ENCODE results near the gene IMPG2.

The IMPG2 gene

DNA sequence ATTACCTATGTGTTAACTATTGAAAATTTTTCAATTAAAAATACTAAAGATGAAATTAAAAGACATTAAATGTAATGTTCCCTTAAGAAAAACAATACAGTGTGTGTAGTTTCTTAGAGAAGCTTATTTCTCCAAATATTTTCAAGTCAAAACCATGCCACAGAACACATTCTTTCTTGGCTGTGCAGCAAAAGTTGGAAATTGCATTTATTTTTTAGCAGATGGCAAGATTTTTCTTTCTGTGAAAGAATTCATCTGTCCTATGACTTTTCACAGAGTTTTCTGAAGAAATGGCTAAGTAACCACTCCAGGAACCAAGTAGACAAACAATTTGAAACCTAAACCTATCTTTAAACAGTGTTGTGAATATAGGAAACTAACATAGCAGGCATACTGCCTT, 47.2 kb downstream of the IMPG2 start:
- no peak for DNase-seq

DNA sequence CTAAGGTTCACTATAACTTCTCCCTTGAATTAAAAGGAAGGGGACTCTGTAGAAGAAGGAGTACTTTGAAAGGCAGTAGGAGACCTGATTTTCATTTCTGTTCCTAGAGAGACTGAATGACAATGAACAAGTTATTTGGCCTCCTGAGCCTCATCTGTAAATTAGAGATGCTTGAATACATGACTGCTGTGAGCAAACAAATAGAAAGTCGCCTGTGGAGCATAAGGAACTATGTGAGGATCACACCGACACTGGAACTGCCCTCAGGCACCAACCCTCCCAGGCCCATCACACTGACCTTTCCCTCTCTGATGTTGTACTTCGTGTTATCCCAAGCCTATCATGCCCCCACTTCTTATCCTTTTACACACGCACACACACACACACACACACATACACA, 48.6 kb downstream of the IMPG2 start:
- no peak for DNase-seq

DNA sequence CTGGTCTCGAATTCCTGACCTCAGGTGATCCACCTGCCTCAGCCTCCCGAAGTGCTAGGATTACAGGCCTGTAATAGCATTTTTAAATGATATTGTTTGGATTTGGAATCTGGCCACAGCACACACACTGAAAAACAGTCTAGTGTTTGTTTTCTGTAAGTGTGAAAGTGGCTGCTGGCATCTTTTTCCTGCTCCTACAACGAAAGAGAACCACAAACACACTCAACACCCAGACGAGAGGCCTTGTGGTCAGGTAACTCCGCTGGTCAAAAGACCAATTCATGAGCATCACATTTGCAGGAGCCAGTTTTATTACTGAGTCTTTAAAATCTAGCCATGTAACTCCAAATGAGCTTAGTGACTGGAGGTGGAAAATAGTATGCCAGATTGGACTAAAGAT, 50.2 kb downstream of the IMPG2 start:
- DNase-seq, result no peak

DNA sequence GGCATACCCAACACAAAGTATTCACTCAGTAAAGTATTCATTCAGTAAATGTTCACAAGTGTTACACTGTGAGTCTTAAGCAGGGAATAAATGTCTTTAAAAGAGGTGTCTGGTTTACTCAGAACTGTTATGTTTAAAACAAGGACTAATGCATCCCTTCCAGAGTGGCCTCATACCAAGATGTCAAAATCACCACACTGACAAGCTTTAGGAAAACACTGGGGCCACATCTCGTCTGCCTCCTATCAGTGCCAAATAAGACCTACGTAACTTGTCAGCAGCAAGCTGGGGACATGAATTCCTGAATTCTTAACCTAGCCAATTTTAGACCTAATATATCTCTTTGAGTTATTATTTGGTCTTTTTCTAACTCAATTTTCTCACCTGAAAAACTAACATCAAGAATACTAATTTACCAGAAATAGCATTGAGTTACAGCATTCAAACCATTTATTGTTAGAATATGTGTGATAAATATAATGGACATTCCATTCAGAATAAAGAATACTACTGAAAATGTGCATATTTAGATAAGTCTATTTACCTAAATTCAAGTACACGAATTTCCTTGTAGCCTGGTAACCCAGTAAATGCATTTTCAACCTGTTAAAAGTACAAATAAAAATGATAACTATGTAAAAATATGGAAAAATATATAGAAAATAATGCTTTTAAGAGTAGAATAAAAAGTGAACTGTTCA, 51.3 kb downstream of the IMPG2 start:
- no peak for DNase-seq

DNA sequence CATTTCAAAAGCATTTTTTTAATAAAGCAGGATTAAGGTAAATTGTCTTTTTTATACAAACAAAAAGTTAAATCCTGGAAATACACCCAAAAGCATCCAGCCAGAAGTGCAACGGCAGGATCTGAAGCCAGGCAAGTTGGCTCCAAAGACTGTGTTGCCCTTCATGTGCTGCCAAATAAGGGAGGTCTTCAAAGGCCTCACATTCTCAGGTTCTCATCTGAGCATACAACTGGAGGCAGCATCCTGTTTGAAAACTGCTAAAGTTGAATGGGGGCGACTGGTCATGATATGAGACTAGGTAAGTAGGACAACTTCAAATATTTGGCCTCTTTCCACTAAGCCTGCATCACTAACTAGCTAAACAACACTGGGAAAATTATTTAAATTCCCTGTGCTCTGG, 52.2 kb downstream of the IMPG2 start:
- no peak for DNase-seq

DNA sequence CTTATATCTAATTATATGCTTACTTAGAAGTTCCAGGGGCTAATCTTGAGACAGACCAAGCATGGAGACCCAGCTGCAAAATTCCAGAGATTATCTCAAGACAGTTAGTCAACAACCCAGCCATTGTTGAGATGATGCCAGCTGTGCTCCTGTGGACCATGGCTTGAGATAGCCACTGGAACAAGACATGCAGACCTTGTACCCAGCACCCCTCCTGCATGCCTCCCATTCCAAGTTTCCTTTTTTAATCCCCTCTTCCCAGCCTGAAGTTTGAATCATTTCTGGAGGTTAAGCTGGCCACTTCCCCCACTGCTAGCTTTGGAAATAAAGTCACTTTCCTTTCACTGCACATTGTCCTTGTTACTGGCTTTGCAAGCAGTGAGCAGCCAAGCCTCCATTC, 53.8 kb downstream of the IMPG2 start:
- DNase-seq, result no peak

DNA sequence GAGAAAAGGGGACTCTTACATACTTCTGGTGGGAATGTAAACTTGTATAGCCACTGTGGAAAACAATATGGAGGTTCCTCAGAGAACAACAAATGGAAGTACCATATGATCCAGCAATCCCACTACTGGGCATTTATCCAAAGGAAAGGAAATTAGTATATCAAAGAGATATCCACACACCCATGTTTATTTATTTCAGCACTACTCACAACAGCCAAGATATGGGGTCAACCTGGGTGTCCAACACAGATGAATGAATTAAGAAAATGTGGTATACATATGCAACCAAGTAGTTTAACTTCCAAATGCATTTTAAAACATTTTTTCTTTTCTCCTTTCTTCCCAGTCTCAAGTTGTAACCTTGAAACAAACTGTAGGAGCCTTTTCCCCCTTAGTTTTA, 54.3 kb downstream of the IMPG2 start:
- DNase-seq, result no peak

DNA sequence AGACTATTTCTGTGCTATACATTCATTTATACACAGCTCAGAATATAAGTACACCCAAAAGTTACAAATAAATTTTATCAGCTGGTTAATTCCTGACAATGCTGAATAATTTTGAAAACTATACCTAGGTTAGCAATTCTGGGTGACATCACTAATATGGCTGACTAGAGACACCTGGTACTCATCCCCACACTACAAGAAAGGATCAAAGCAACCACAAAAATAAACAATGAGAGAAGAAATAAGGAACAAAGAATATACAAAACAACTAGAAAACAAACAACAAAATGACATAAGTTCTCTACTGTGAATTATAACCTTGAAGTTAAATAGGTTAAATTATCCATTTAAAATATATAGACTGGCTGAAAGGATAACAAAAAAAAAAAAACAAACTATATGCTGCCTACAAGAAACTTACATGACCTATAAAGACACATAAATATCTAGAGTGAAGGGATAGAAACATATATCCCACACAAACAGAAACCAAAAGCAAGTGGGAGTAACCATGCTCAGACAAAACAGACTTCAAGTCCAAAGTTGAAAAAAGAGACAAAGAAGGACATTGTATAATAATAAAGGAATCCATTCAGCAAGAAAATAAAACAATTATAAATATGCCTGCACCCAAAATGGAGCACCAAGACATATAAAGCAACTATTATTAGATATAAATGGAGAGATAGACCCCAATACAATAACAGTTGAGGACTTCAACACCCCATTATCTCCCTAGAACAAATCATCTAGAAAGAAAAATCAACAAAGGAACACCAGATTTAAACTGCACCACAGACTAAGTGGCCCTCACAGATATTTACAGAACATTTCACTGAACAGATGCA, 57.8 kb downstream of the IMPG2 start:
- DNase-seq, result no peak

DNA sequence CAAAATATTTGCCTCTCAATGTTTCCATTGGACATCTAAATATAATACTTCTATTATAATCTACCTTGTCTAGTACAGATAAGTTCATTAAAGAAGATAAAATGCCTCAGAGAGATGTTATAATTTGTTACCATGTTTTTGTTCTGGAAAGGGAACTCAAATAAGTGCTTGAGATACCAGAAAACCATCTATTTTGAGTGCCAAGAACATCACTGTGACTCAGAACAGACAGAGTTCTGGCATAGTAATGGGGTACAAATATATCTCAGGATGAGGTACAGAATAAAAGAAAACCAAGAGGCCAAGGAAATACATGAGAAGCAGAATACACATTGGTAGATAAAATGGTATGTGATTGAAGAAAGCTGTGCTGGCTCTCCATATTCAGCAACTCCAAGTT, 58.9 kb downstream of the IMPG2 start:
- no peak for DNase-seq

DNA sequence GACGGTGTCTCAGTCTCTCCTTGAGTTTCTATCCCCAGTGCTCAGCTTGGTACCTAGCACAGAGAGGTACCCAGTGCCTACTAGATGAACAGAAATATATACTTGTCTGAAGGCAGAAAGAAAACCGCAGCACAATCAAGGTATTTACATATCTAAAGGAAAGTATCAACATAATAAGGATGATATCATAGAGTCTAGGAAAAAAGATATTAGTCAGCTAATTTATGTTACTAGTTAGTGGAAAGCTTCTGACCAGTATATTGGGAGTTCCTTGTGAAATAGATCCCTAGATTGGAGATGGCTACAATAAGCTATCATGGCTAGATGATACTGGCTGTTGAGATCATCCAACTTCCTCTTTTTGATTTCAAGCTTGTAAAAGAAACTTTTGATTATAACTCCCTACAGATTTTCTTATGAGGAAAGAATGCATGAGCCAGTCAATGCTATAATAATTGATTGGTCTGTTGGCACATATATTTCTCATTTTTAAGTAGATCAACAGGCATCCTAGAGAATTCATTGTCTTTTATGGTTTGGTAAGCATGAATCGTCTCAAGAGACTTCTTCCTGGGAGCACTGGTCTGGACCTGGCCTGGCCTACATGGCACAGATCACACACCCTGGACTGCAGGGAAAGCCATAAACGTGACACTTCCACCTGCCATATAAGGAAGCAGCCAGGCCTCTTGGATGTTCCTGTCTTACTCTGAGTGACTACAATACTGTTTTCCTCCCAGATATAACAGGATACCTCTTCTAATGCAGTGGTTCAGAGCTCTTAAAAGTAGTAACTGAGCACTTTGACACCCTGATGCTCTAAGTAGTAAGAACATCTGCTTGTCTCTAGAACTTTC, 60.7 kb downstream of the IMPG2 start:
- DNase-seq, result no peak

DNA sequence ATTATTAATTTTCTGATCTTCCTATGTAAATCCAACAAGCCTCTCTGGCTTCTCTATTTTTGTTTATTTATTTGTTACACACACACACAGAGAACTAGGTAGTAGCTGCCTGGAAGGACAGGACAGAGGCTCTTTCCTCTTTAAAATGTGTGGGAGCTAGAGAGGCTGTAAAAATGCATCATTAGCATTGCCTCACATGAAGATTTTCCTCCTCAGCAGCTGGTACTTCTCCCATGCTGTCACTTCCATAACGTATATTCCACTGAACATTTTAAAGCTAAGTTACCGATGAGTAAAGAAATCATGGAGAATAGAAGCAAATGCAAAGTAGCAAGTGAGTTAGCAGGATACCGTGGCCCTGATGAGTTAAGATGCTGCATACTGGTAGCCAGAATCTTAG, 63.9 kb downstream of the IMPG2 start:
- DNase-seq, result no peak

DNA sequence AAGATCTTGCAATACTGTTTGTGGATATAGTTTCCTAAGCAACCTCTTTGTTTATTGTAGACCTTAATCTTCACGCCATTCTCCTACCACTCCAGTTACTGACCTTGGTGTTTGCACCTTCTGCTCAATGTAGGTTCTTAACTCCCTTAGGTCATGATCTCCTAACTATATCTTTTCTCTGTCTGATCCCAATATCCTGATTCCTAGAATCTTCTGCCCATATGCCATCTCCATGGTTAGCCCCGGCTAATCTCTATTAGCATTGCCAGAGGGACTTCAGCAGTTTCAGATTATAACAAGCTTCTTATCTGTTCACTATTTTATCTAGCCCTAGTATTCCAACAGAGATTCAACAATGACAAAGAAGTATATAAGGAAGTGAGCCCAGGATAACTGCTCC, 64.9 kb downstream of the IMPG2 start:
- no peak for DNase-seq

DNA sequence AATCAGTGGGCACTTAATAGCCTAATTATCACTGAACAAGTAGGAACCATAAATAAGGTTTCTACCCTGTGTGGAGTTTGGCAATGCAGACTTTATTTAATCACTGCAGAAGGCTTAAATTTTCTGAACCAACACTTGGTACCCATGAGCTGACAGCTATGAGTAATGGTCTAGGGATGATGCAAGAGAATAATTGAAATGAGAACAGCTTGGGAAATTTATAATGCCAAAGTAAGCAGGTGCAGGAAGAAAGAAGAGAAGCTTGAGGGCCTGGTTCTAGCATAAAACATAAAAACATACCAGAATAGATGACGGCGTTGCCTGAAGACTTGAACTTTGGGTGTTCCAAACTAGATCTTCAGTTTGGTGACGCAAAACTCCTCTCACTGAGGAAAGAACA, 67.0 kb downstream of the IMPG2 start:
- no peak for DNase-seq

DNA sequence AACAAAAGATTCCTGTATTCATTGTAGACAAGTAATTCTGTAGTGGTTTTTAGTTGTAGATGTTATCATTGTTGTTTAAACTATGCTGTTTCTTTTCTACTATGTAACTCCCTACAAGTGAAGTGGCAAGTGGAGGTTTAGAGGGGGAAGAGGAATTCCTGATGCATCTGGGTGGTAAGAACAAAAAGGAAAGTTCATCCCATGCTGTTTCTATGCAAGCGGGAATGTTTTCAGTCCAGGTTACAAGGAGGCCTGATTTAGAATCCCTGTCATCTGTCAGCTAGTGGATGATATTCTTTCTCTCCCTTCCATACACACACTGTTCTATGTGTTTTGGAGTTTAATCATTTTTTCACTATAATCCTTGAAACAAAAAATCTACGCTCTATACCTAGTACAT, 67.4 kb downstream of the IMPG2 start:
- no peak for DNase-seq

DNA sequence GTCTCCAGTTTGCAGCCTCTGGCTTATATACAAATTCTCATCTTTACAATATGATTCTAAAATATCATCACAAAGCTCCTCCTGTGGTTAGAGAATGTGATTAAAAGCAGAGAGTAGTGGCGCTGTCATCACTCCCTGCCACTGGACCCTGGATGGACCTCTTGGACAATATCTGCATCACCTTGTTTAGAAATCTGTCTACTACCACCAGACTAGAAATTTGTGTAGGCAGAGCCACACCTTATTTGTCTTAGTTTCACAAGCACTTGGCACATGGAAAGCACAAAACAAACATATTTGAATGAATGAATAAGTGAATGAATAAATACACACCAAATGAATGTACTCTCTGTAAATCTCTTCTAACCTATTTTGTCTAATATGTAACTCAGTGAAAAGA, 68.1 kb downstream of the IMPG2 start:
- DNase-seq, result no peak

DNA sequence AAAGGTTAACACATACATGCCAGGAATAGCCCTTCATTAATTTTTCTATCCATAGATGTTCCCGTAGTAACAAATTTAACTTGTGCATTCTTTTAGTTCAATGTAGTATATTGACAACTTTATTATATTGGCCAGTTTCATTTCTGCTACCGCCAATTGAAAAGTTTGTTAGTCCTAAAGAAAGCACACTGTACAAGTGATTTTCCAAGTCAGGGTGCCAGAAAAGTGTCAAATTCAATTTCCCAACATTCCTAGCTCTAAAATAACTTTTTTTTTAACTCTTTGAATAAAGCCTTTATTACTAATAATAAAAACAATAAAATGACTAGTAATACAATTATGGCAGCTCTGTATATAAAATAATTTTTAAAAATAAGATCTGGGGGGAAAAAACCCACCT, 68.9 kb downstream of the IMPG2 start:
- DNase-seq, result no peak

DNA sequence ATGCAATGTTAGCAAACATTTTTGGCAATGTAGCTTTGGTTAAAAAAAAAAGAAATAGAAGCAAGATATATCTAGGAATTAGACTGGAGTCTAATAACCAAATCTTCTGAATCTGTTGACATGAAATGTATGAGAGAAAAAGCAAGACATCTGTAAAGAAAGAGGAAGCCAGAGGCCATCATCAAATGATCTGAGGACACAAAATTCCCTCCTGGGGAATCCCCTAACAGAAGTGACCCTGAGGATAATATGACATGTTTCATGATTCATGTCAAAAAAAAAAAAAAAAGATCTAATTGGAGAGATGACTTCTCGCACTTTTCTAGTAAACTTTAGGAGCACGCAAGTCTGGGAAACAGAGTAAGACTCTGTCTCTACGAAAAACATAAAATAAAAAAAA, 70.9 kb downstream of the IMPG2 start:
- no peak for DNase-seq

DNA sequence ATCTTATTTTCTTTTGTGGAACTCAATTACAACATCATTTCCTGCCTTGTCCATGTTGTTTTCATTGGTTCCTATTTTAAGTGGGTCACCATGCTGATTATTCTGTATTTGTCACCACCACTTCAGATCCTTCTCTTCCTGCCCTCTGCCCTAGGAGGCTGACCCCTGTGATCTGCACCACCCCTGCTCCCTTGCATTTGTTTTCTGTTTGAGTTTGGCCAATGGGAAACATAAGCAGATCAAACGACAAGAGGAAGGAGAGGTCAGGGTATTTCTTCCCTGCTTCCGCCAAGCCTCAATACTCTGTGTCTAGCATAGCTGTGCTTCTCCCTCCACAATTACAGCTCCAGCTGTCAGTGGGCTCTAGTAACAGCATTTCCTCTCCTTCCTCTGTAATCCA, 71.6 kb downstream of the IMPG2 start:
- DNase-seq, result no peak

DNA sequence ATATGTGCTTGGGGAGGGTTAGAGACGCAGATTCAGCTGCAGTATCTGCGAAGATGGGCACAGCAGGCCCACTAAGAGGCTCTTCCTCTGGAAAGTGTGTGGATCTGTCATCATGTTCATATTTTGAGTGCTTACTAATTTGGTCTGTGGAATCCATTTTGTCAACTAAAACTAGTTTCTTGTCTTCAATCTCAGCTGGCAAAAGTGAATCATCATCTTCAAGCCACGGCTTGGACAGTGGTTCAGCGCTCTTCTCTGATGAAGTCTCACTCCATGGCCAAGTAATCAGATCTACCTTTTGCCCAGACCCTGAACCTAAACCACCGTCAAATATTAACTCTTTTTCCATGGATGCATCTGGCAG, 76.2 kb downstream of the IMPG2 start:
- no peak for DNase-seq

DNA sequence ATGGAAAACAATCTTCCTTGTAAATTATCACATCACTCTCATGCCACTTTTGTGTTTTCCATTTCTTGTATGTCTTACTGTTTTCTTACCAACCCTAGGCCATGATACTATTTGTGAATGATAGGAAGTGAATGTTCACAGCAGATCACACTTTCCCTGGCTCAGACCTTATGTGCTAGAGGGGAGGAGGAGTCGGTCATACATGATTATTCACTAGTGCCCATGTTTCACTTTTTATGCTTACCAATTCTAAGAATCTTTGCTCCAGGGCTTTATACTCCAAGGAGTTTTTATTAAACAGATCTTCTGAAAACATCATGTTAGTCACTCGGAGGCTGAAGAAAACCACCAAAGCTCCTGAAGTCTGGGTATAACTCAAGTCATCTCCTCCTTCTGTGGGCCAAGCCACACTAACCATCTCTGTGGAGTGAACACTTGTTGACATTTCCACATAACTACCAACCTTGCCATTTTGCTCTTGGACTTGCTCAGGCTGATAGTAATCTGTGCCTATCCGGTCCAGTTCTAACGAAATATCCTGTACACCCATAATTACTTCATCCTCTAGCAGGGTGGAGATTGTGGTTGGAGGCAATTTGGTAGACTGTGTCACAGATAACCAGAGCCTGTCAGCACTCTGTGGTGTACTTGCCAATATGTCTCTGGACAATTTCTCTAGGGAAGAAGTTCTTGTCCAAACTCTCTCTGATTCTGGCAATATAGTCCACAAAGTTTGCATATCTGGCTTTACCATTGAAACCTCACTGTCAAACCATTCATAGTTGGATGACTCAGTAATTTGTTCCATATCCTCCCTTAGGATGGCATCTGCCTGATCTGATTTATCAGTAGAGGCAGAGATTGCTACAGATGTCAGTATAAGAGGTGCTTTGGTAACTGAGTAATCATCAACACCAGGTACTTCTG, 76.8 kb downstream of the IMPG2 start:
- peak in 1 of 5 donors; percentile 10 for DNase-seq

DNA sequence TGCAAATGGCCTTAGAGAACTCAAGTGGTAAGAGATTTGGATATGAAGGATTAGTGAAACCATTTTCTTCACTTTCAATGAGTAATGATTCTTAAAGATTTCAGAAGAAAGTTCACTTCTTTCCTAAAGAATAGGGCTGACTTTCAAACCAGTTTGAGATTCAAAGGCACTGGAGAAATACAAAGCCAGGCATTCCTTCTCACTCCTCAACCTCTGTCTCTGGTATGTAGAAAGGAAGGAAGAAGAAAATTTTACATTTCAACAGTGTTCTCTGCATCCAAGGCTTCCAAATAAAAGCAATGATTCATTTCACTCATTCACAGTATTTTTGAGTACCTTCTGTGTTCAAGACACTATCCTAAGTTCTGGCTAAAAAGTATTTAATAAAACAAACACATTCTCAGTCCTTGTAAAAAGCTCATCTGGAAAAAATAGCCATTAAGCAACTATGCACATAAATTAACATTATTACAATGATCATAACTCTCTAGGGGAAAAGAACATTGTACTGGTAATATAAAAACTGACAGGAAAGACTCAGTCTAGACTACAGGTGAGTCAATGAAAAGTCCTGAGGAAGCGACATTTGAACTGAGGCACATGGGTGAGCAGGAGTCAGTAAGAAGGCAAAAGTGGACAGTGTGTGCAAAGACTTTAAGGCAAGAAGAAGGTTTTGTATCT, 79.5 kb downstream of the IMPG2 start:
- DNase-seq, result no peak

DNA sequence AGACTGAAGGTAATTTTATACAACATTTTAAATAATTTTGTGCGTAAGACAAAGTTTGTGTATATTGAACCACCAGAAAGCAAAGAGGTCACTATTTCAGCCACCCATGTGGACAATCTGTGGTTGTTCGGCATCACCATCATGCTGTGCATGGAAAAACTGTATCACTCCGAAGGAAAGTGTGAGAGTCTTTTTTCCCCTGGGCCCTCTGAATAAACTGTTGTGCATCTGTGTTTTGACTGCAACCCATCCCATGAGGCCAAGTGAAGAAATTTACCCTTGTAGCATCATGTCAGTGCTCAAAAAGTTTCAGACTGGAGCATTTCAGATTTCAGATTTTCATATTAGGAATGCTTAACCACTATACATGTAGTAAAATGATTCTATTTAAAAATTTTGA, 85.3 kb downstream of the IMPG2 start:
- DNase-seq, result no peak

All from T-helper 1 cell (primary cell).